IMR-90 (cell line): Measurements from ENCODE around the gene RFX4. TPM values are rescaled to one million over a fixed set of nuclear protein-coding genes. Genes with fewer than 3 reads are reported as not detected.

ENCODE experiments used
- ATAC-seq: fragments of 200-7000 bp; cut with Tn5 transposase; 2 replicates; pipeline ENCODE4 v1.9.1; 2020; ENCODE audit warnings: low read depth, mild to moderate bottlenecking, moderate library complexity
- BruUV-seq: library from RNA; stranded (reverse); fragments of 400-500 nt; replicated peaks from 2 replicates; lab custom pipeline; 2021; lab: Mats Ljungman, UMichigan
- CTCF ChIA-PET: fragments of 300-600 bp; formaldehyde crosslinking; extraction: SDS; loops from one replicate; lab custom pipeline; 2021; ENCODE audit warnings: antibody characterized with exemption; lab: Yijun Ruan, JAX
- POLR2A ChIA-PET: fragments of 300-600 bp; sonication (Branson Sonifier 250); formaldehyde crosslinking; loops from one replicate; lab custom pipeline; 2022; ENCODE audit warnings: antibody characterized with exemption; ENCODE audit not compliant: unreplicated experiment; lab: Charles Lee
- DNase-seq: peaks from one replicate; pipeline ENCODE4 v3.0.0; 2013
- H2AFZ ChIP-seq: replicated peaks from 2 replicates; pipeline ENCODE3; 2013; ENCODE audit warnings: low read length, mild to moderate bottlenecking; ENCODE audit not compliant: poor library complexity
- H2AK5ac ChIP-seq: 2 replicates; pipeline ENCODE4 v1.6.1; 2013; ENCODE audit warnings: low read depth, low read length, inconsistent platforms
- H2AK9ac ChIP-seq: replicated peaks from 2 replicates; pipeline ENCODE3; 2013; ENCODE audit warnings: mild to moderate bottlenecking, low read depth, low read length, moderate library complexity; ENCODE audit not compliant: poor library complexity
- H2BK120ac ChIP-seq: 2 replicates; pipeline ENCODE4 v1.6.1; 2013; ENCODE audit warnings: low read depth, low read length, inconsistent platforms
- H2BK15ac ChIP-seq: 3 replicates; pipeline ENCODE4 v1.6.1; 2013; ENCODE audit warnings: low read depth, low read length, inconsistent platforms
- H2BK20ac ChIP-seq: 2 replicates; pipeline ENCODE4 v1.6.1; 2013; ENCODE audit warnings: low read depth, mild to moderate bottlenecking, inconsistent platforms, low read length, moderate library complexity
- H2BK5ac ChIP-seq: 2 replicates; pipeline ENCODE4 v1.6.1; 2013; ENCODE audit warnings: mild to moderate bottlenecking, low read depth, low read length, inconsistent platforms; ENCODE audit not compliant: poor library complexity, severe bottlenecking
- H3K14ac ChIP-seq: replicated peaks from 2 replicates; pipeline ENCODE4 v1.6.1; 2013; ENCODE audit warnings: low read depth, low read length, inconsistent platforms
- H3K18ac ChIP-seq: 2 replicates; pipeline ENCODE4 v1.6.1; 2013; ENCODE audit warnings: low read depth, low read length, control low read depth
- H3K23ac ChIP-seq: 2 replicates; pipeline ENCODE4 v1.6.1; 2013; ENCODE audit warnings: low read depth, low read length, inconsistent platforms
- H3K27ac ChIP-seq: 2 replicates; pipeline ENCODE4 v1.5.1; 2013; ENCODE audit warnings: mild to moderate bottlenecking, control low read depth, low read length; ENCODE audit not compliant: insufficient read depth
- H3K27me3 ChIP-seq: 2 replicates; pipeline ENCODE4 v1.6.1; 2013; ENCODE audit warnings: low read length; ENCODE audit not compliant: control insufficient read depth, insufficient read depth
- H3K36me3 ChIP-seq: 2 replicates; pipeline ENCODE4 v1.6.1; 2013; ENCODE audit warnings: low read length, mixed read lengths; ENCODE audit not compliant: control insufficient read depth, insufficient read depth
- H3K4ac ChIP-seq: 2 replicates; pipeline ENCODE4 v1.6.1; 2013; ENCODE audit warnings: low read depth, low read length, inconsistent platforms
- H3K4me1 ChIP-seq: 2 replicates; pipeline ENCODE4 v1.6.1; 2013; ENCODE audit warnings: low read length, mixed read lengths; ENCODE audit not compliant: control insufficient read depth, insufficient read depth
- H3K4me2 ChIP-seq: 2 replicates; pipeline ENCODE4 v1.6.1; 2013; ENCODE audit warnings: low read depth, mild to moderate bottlenecking, control low read depth, low read length, moderate library complexity
- H3K4me3 ChIP-seq: 2 replicates; pipeline ENCODE4 v1.5.1; 2013; ENCODE audit warnings: low read depth, mild to moderate bottlenecking, control low read depth, low read length, moderate library complexity; ENCODE audit not compliant: insufficient read depth
- H3K56ac ChIP-seq: 2 replicates; pipeline ENCODE4 v1.6.1; 2013; ENCODE audit warnings: low read length, inconsistent platforms; ENCODE audit not compliant: insufficient read depth; ENCODE audit errors: extremely low read depth
- H3K79me1 ChIP-seq, 2 experiments: 2 replicates each; pipeline ENCODE4 v1.6.1; 2013; ENCODE audit warnings: low read length in 2 of 2, inconsistent platforms in 1 of 2, low read depth in 1 of 2
- H3K9ac ChIP-seq: 2 replicates; pipeline ENCODE4 v1.6.1; 2013; ENCODE audit warnings: low read depth, low read length, control low read depth
- H3K9me1 ChIP-seq: 2 replicates; pipeline ENCODE4 v1.6.1; 2013; ENCODE audit warnings: low read length, inconsistent platforms; ENCODE audit not compliant: insufficient read depth
- H3K9me3 ChIP-seq: 2 replicates; pipeline ENCODE4 v1.6.1; 2013; ENCODE audit warnings: low read length; ENCODE audit not compliant: control insufficient read depth, insufficient read depth
- H4K20me1 ChIP-seq: 2 replicates; pipeline ENCODE4 v1.6.1; 2013; ENCODE audit warnings: low read length, inconsistent platforms; ENCODE audit not compliant: insufficient read depth
- H4K5ac ChIP-seq: 2 replicates; pipeline ENCODE4 v1.6.1; 2013; ENCODE audit warnings: mild to moderate bottlenecking, low read depth, low read length, control low read depth
- H4K8ac ChIP-seq, 2 experiments: 2 replicates each; pipeline ENCODE4 v1.6.1; 2013; ENCODE audit warnings: low read depth in 2 of 2, low read length in 2 of 2, control low read depth in 1 of 2, inconsistent platforms in 1 of 2
- H4K91ac ChIP-seq: 2 replicates; pipeline ENCODE4 v1.6.1; 2013; ENCODE audit warnings: low read depth, low read length, inconsistent platforms; ENCODE audit not compliant: insufficient read depth
- CEBPB ChIP-seq: IDR thresholded peaks from 2 replicates; pipeline ENCODE4 v1.6.1; 2012; ENCODE audit warnings: low read depth, low read length, improper control_type of control experiment
- CHD1 ChIP-seq: IDR thresholded peaks from 2 replicates; pipeline ENCODE4 v1.6.1; 2012; ENCODE audit warnings: low read depth, low read length, improper control_type of control experiment
- CTCF ChIP-seq: conservative IDR thresholded peaks from 2 replicates; pipeline ENCODE4 v1.5.1; 2012; ENCODE audit warnings: mild to moderate bottlenecking, low read depth, low read length, improper control_type of control experiment
- ELK1 ChIP-seq: fragments of 150-350 bp; IDR thresholded peaks from 2 replicates; pipeline ENCODE4 v1.6.1; 2016; ENCODE audit warnings: low read depth, mild to moderate bottlenecking, low read length, moderate library complexity, borderline replicate concordance
- FOS ChIP-seq: fragments of 150-350 bp; IDR thresholded peaks from 2 replicates; pipeline ENCODE4 v1.6.1; 2016; ENCODE audit warnings: low read depth, low read length
- MAFK ChIP-seq: IDR thresholded peaks from 2 replicates; pipeline ENCODE4 v1.6.1; 2012; ENCODE audit warnings: low read depth, low read length, improper control_type of control experiment
- MAZ ChIP-seq: IDR thresholded peaks from 2 replicates; pipeline ENCODE4 v1.6.1; 2012; ENCODE audit warnings: low read depth, mild to moderate bottlenecking, low read length, improper control_type of control experiment, moderate library complexity, borderline replicate concordance
- MXI1 ChIP-seq: IDR thresholded peaks from 2 replicates; pipeline ENCODE4 v1.6.1; 2012; ENCODE audit warnings: low read depth, mild to moderate bottlenecking, low read length, moderate library complexity, borderline replicate concordance
- POLR2A ChIP-seq: IDR thresholded peaks from 2 replicates; pipeline ENCODE4 v1.6.1; 2012; ENCODE audit warnings: mild to moderate bottlenecking, low read depth, low read length
- RAD21 ChIP-seq: IDR thresholded peaks from 2 replicates; pipeline ENCODE4 v1.6.1; 2012; ENCODE audit warnings: low read length, improper control_type of control experiment
- RCOR1 ChIP-seq: IDR thresholded peaks from 2 replicates; pipeline ENCODE4 v1.6.1; 2012; ENCODE audit warnings: mild to moderate bottlenecking, low read length, improper control_type of control experiment; ENCODE audit not compliant: insufficient replicate concordance
- RFX5 ChIP-seq: IDR thresholded peaks from 2 replicates; pipeline ENCODE4 v1.8.0; 2012; ENCODE audit warnings: low read depth, mild to moderate bottlenecking, low read length, moderate library complexity
- SMC3 ChIP-seq: fragments of 150-350 bp; IDR thresholded peaks from 2 replicates; pipeline ENCODE4 v1.6.1; 2016; ENCODE audit warnings: low read depth, mild to moderate bottlenecking, antibody characterized with exemption, low read length, moderate library complexity
- USF2 ChIP-seq: fragments of 150-350 bp; IDR thresholded peaks from 2 replicates; pipeline ENCODE4 v1.6.1; 2017; ENCODE audit warnings: mild to moderate bottlenecking, antibody characterized with exemption, low read length, low read depth
- WGBS, 2 experiments: methylation state at CpG; one replicate each; pipeline versions ENCODE4 v1.1.5 to v1.1.7; 2013; ENCODE audit warnings: missing lambda C conversion rate in 2 of 2; ENCODE audit not compliant: insufficient read length in 1 of 2; ENCODE audit errors: extremely low coverage in 2 of 2; 5-methylcytosine and 5-hydroxymethylcytosine counted together
- dilution Hi-C: fragments of 300-500 bp; cut with HindIII; formaldehyde crosslinking; loops from one replicate; pipeline ENCODE4 v1.14.3; 2018; ENCODE audit warnings: low sequenced_read_pairs; ENCODE audit not compliant: unreplicated experiment
- in situ Hi-C: fragments of 300-500 bp; cut with MboI; formaldehyde crosslinking; loops from 3 replicates; pipeline ENCODE4 v1.14.3; 2019; ENCODE audit warnings: low sequenced_read_pairs, inconsistent platforms, mixed read lengths
- intact Hi-C: fragments of 100-400 bp; cut with micrococcal nuclease; formaldehyde crosslinking; loops from 2 replicates; pipeline ENCODE4 v1.10.0; 2022
- polyA plus RNA-seq, 3 experiments: library from polyadenylated mRNA; depleted of rRNA; stranded (reverse); fragments of >200 nt; gene quantifications; 2 replicates each; pipeline ENCODE4 v1.2.3, GENCODE V29; 2012; ENCODE audit warnings: low replicate concordance in 1 of 3
- total RNA-seq: library from RNA; depleted of rRNA; stranded (reverse); fragments of >200 nt; gene quantifications from 2 replicates; pipeline ENCODE4 v1.2.3, GENCODE V29; 2012

The RFX4 gene
- total and polyA plus RNA-seq, 2 of the 4 experiments (the other 2 are of a cell fraction), result not detected

GRCh38 chr12:106759526-106760183 lies 176.9 kb downstream of the RFX4 start:
- ChIA-PET POLR2A (no interaction called here), CTCF (no interaction called here)
- no peak overlapping the region for H3K27ac ChIP-seq
- H2AK9ac ChIP-seq, result no peak overlapping the region
- H2AFZ ChIP-seq, result peak overlapping the region; percentile 67
- WGBS, 2 experiments, result 63% methylated on average over 3 of the region's 7 CpGs; no CpG with 5 or more reads in 1 of the 2 experiments
- H3K9ac ChIP-seq, result no peak overlapping the region
- no peak overlapping the region for H3K18ac ChIP-seq
- dilution Hi-C loops (no loop called here), in situ Hi-C loops (no loop called here), intact Hi-C loops (no loop called here)
- TF ChIP-seq CHD1, result no peak
- TF ChIP-seq RAD21, result no peak
- TF ChIP-seq CTCF, result no peak
- no peak for TF ChIP-seq MXI1
- no peak for TF ChIP-seq RFX5
- no peak for TF ChIP-seq CEBPB
- no peak for TF ChIP-seq SMC3
- TF ChIP-seq ELK1, result no peak
- no peak for TF ChIP-seq RCOR1
- TF ChIP-seq MAFK, result no peak
- no peak for TF ChIP-seq MAZ
- TF ChIP-seq USF2, result no peak
- TF ChIP-seq FOS, result no peak
- no peak for TF ChIP-seq POLR2A
- H2BK5ac ChIP-seq, result no peak overlapping the region
- no peaks in the 10 kb centered on the region for H3K9me3 ChIP-seq
- BruUV-seq, result no TSS peak
- no peak overlapping the region; the same call in 1 of the 2 replicates for H3K14ac ChIP-seq
- no peak overlapping the region for H4K8ac ChIP-seq
- no peak overlapping the region for H3K23ac ChIP-seq
- ATAC-seq (no peak), DNase-seq (no peak)
- no peaks in the 10 kb centered on the region for H3K9me1 ChIP-seq
- no peaks in the 10 kb centered on the region for H3K36me3 ChIP-seq
- H3K4me1 ChIP-seq, result no peaks in the 10 kb centered on the region
- H3K4me2 ChIP-seq, result no peak overlapping the region
- H3K4me3 ChIP-seq, result no peak overlapping the region
- no peak overlapping the region for H2BK20ac ChIP-seq
- H4K91ac ChIP-seq, result no peak overlapping the region
- H4K20me1 ChIP-seq, result no peaks in the 10 kb centered on the region
- no peak overlapping the region for H2AK5ac ChIP-seq
- H4K5ac ChIP-seq, result no peak overlapping the region
- peaks cover 4% of the 10 kb centered on the region for H3K27me3 ChIP-seq
- H3K79me1 ChIP-seq, result no peaks in the 10 kb centered on the region
- no peak overlapping the region; the same call in 1 of the 2 replicates for H3K4ac ChIP-seq
- no peak overlapping the region for H2BK120ac ChIP-seq
- H2BK15ac ChIP-seq, result no peak overlapping the region
- H3K56ac ChIP-seq, result no peak overlapping the region
